ENCODE measurements around the gene KDM4C.

DNA sequence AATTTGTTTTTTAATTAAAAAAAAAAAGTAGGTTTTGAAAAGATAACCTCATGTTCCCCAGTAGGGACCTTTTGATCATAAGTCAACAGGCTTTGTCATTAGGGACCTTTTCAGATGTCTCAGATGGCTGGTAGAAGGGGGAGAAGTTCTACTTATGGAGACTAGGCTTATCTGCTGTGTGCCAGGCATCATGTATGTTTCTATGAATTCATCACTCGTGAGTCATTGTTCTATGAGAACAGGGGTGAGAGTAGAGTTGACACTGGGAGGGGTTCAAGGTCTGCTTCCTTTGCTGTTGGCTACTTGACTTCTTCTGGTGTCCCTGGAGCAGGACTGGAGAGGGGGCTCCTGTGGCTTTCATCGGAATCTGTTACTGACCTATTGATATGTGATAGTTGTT, 138.8 kb downstream of the KDM4C start:
- no peak for TF ChIP-seq CTCF (conservative IDR thresholded peaks at IDR 0.05; ENCODE audit: low read depth, low read length)
- no peak for TF ChIP-seq EZH2 (IDR thresholded peaks at IDR 0.05; ENCODE audit: borderline replicate concordance, low read depth, low read length, poor library complexity, severe bottlenecking)
